OCI-LY1 (cell line): Measurements from ENCODE around the gene NUP42.

Experiments used
- H2AFZ ChIP-seq: fragments of 200-600 bp; sonication (generic), shearing (Covaris generic); 2 replicates; pipeline ENCODE4 v1.6.0; 2014; ENCODE audit warnings: antibody characterized with exemption, mild to moderate bottlenecking, low read length
- H3F3A ChIP-seq: fragments of 200-600 bp; sonication (generic), shearing (Covaris generic); 2 replicates; pipeline ENCODE4 v1.6.0; 2014; ENCODE audit warnings: mild to moderate bottlenecking, antibody characterized with exemption, low read length, moderate library complexity; ENCODE audit not compliant: insufficient read depth
- H3K27ac ChIP-seq: fragments of 200-600 bp; sonication (generic); 2 replicates; pipeline ENCODE4 v1.5.1; 2014; ENCODE audit warnings: low read length, mixed run types, mild to moderate bottlenecking, low read depth; ENCODE audit not compliant: poor library complexity, severe bottlenecking
- H3K27me3 ChIP-seq: fragments of 200-600 bp; sonication (generic); 2 replicates; pipeline ENCODE4 v1.6.0; 2014; ENCODE audit warnings: antibody characterized with exemption, mild to moderate bottlenecking, low read length, moderate library complexity; ENCODE audit not compliant: insufficient read depth
- H3K36me3 ChIP-seq: fragments of 200-600 bp; sonication (generic); 2 replicates; pipeline ENCODE4 v1.6.1; 2014; ENCODE audit warnings: mild to moderate bottlenecking, antibody characterized with exemption, low read length, moderate library complexity, mixed read lengths; ENCODE audit not compliant: insufficient read depth
- H3K4me1 ChIP-seq: fragments of 200-600 bp; sonication (generic); 2 replicates; pipeline ENCODE4 v1.5.1; 2014; ENCODE audit warnings: mild to moderate bottlenecking, low read length, moderate library complexity; ENCODE audit not compliant: insufficient read depth, severe bottlenecking
- H3K4me2 ChIP-seq: fragments of 200-600 bp; sonication (generic), shearing (Covaris generic); 2 replicates; pipeline ENCODE4 v1.6.1; 2014; ENCODE audit warnings: low read length
- H3K4me3 ChIP-seq: fragments of 200-600 bp; sonication (generic); 2 replicates; pipeline ENCODE4 v1.5.1; 2014; ENCODE audit warnings: low read length, low read depth, mild to moderate bottlenecking, mixed read lengths; ENCODE audit not compliant: poor library complexity, severe bottlenecking
- H3K79me2 ChIP-seq: fragments of 200-600 bp; shearing (Covaris generic); 2 replicates; pipeline ENCODE4 v1.6.1; 2016; ENCODE audit warnings: mixed run types, low read length, mixed read lengths; ENCODE audit not compliant: insufficient read depth
- H3K9ac ChIP-seq: fragments of 200-600 bp; sonication (generic), shearing (Covaris generic); 2 replicates; pipeline ENCODE4 v1.6.1; 2014; ENCODE audit warnings: mild to moderate bottlenecking, low read length, mixed read lengths
- H3K9me2 ChIP-seq: fragments of 200-600 bp; sonication (generic), shearing (Covaris generic); 2 replicates; pipeline ENCODE4 v1.6.1; 2014; ENCODE audit warnings: low read depth, mild to moderate bottlenecking, low read length, mixed read lengths
- H3K9me3 ChIP-seq: fragments of 200-600 bp; shearing (Covaris generic); 2 replicates; pipeline ENCODE4 v1.6.1; 2014; ENCODE audit warnings: low read length, mixed read lengths
- H4K20me1 ChIP-seq: fragments of 200-600 bp; sonication (generic), shearing (Covaris generic); 2 replicates; pipeline ENCODE4 v1.6.0; 2016; ENCODE audit warnings: mild to moderate bottlenecking, low read length; ENCODE audit not compliant: insufficient read depth
- CTCF ChIP-seq: fragments of 200-600 bp; sonication (generic), shearing (Covaris generic); IDR thresholded peaks from 2 replicates; pipeline ENCODE4 v1.5.1; 2017; ENCODE audit warnings: mild to moderate bottlenecking, antibody characterized with exemption, low read length, moderate library complexity, mixed read lengths
- EZH2 ChIP-seq: fragments of 200-600 bp; sonication (generic), shearing (Covaris generic); IDR thresholded peaks from 2 replicates; pipeline ENCODE4 v1.8.0; 2017; ENCODE audit warnings: borderline replicate concordance, mixed run types, mild to moderate bottlenecking, antibody characterized with exemption, low read length, moderate library complexity, mixed read lengths

Gene NUP42

GRCh38 chr7:23205909-23206767, 24.3 kb downstream of the NUP42 start:
- Histone ChIP-seq H3K27ac (no peak overlapping the region), H3K4me2 (no peak overlapping the region), H2AFZ (no peak overlapping the region), H3K9me2 (no peaks in the 10 kb centered on the region), H3K4me1 (no peaks in the 10 kb centered on the region), H3F3A (no peaks in the 10 kb centered on the region), H3K9ac (no peak overlapping the region), H3K79me2 (no peaks in the 10 kb centered on the region), H3K4me3 (no peak overlapping the region), H3K9me3 (no peaks in the 10 kb centered on the region), H3K36me3 (peaks cover 14% of the 10 kb centered on the region), H4K20me1 (no peaks in the 10 kb centered on the region), H3K27me3 (no peaks in the 10 kb centered on the region)
- TF ChIP-seq CTCF = no peak

GRCh38 chr7:23207021-23207420, 25.2 kb downstream of the NUP42 start:
- H3K4me2 ChIP-seq = no peak overlapping the region

GRCh38 chr7:23207884-23208283, 26.0 kb downstream of the NUP42 start:
- H3F3A ChIP-seq = no peaks in the 10 kb centered on the region
- no peak overlapping the region for H3K4me3 ChIP-seq
- H3K9me3 ChIP-seq = no peaks in the 10 kb centered on the region
- no peak overlapping the region for H2AFZ ChIP-seq
- no peak overlapping the region for H3K9ac ChIP-seq
- no peaks in the 10 kb centered on the region for H3K4me1 ChIP-seq
- TF ChIP-seq CTCF (no peak), EZH2 (no peak)
- H3K79me2 ChIP-seq = no peaks in the 10 kb centered on the region
- peaks cover 8% of the 10 kb centered on the region; the same call in 1 of the 2 replicates for H3K36me3 ChIP-seq
- H3K27me3 ChIP-seq = no peaks in the 10 kb centered on the region
- H3K9me2 ChIP-seq = no peaks in the 10 kb centered on the region
- H3K27ac ChIP-seq = no peak overlapping the region
- no peaks in the 10 kb centered on the region for H4K20me1 ChIP-seq
- H3K4me2 ChIP-seq = no peak overlapping the region

More at GRCh38 chr7:23207021-23207420, 25.2 kb downstream of the NUP42 start:
- Histone ChIP-seq H3K4me3 (no peak overlapping the region), H4K20me1 (no peaks in the 10 kb centered on the region), H3K4me1 (no peaks in the 10 kb centered on the region), H3K9me2 (no peaks in the 10 kb centered on the region), H3K9ac (no peak overlapping the region), H3K27ac (no peak overlapping the region), H3F3A (no peaks in the 10 kb centered on the region), H3K79me2 (no peaks in the 10 kb centered on the region), H3K36me3 (peaks cover 8% of the 10 kb centered on the region; the same call in 1 of the 2 replicates), H3K27me3 (no peaks in the 10 kb centered on the region), H2AFZ (no peak overlapping the region), H3K9me3 (no peaks in the 10 kb centered on the region)
- TF ChIP-seq CTCF (no peak), EZH2 (no peak)
